Measurements from ENCODE around the gene POLR1F. TPM values are rescaled to one million over a fixed set of nuclear protein-coding genes. Genes with fewer than 3 reads are reported as not detected.
A peak's percentile ranks its signal among the peaks of the same experiment; 100 is the strongest.

The POLR1F gene
- total RNA-seq, 1 donor = 21.9 TPM

DNA sequence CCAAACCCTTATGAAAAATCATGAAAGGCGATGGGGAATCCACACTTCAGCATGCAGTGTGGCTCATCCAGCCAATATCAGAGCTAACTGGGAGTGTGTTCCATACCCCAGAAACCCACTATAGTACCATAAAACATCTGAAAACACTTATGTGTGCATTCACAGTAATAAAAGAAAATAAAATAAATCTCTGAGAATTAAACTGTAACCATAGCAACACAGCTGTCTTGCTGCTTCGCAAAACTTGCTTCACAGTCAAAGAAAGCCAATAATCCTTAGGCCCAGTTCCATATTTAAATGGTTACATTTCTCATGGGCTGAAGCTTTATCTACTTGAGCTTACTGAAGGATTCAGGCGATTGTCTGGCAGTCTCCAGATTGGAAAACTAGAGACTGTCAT lies 19.9 kb upstream of the POLR1F start:
- TF ChIP-seq CTCF (IDR thresholded peaks at IDR 0.05; ENCODE audit: insufficient read depth, low read length) = no peak

DNA sequence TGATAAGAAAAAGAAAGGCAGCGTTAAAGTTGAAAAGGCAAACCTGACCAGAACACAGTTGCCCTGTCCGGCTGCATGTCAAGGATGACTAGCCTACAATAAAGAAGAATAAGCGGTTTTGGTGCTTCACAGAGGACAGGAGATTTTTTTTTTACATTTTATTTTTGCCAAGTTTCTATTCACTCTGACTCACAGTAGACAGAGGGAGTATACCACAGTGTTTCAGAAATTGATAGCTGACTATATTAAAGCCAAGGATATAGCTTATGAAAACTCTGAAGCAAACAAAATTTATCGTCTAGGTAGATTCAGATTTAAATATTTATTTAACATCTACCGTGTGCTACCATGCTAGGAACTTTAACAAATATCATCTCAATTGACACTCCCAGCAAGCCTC lies 16.9 kb upstream of the POLR1F start:
- no peak for TF ChIP-seq CTCF (IDR thresholded peaks at IDR 0.05; ENCODE audit: insufficient read depth, low read length)
- DNase-seq (ENCODE audit: low read depth) = no peak
- no peak overlapping the region for H3K4me3 ChIP-seq (ENCODE audit: low read depth, low read length)

More for the DNA sequence above, 19.9 kb upstream of the POLR1F start:
- DNase-seq (ENCODE audit: low read depth) = no peak
- no peak overlapping the region for H3K4me3 ChIP-seq (ENCODE audit: low read depth, low read length)

GRCh38 chr7:19715499-19715898 lies 6.7 kb upstream of the POLR1F start:
- no peak for TF ChIP-seq CTCF (IDR thresholded peaks at IDR 0.05; ENCODE audit: insufficient read depth, low read length)
- no peak for DNase-seq (ENCODE audit: low read depth)
- no peak overlapping the region for H3K4me3 ChIP-seq (ENCODE audit: low read depth, low read length)

- peak; percentile 73 for DNase-seq (ENCODE audit: low read depth)
- no peak overlapping the region for H3K4me3 ChIP-seq (ENCODE audit: low read depth, low read length)
- TF ChIP-seq CTCF (IDR thresholded peaks at IDR 0.05; ENCODE audit: insufficient read depth, low read length) = peak; percentile 66
Measured at GRCh38 chr7:19713676-19714075, 4.8 kb upstream of the POLR1F start.

GRCh38 chr7:19709249-19709578 lies 377 bp upstream of the POLR1F start:
- H3K4me3 ChIP-seq (ENCODE audit: low read depth, low read length) = no peak overlapping the region
- DNase-seq (ENCODE audit: low read depth) = no peak
- no peak for TF ChIP-seq CTCF (IDR thresholded peaks at IDR 0.05; ENCODE audit: insufficient read depth, low read length)

- TF ChIP-seq CTCF (IDR thresholded peaks at IDR 0.05; ENCODE audit: insufficient read depth, low read length) = no peak
- no peak for DNase-seq (ENCODE audit: low read depth)
- peak overlapping the region; percentile 87 for H3K4me3 ChIP-seq (ENCODE audit: low read depth, low read length)
Measured at GRCh38 chr7:19707240-19707639, 1.6 kb downstream of the POLR1F start.

DNA sequence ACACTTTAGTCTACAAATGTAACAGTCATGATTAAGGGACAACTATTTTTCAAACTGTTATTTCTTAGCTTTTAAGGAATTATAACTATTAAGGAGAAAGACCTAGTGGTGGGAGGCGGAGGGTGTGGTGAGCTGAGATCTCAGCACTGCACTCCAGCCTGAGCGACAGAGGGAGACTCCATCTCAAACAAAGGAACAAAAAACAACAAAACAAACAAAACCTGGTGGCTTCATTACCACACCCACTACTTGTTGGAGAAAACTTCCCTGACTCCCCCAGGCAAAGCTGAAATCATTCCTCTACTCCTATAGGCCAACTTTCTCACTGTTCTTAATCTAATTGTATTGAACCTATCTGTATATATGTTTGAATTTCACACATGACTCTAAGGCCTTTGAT lies 3.2 kb downstream of the POLR1F start:
- no peak for TF ChIP-seq CTCF (IDR thresholded peaks at IDR 0.05; ENCODE audit: insufficient read depth, low read length)

More for the DNA sequence above, 3.2 kb downstream of the POLR1F start:
- no peak for DNase-seq (ENCODE audit: low read depth)
- H3K4me3 ChIP-seq (ENCODE audit: low read depth, low read length) = no peak overlapping the region

Data from fibroblast of the aortic adventitia (primary cell).